B cell (primary cell): ENCODE results near the gene ZNF618. TPM values are rescaled to one million over a fixed set of nuclear protein-coding genes. Genes with fewer than 3 reads are reported as not detected.

ENCODE experiments used
- ATAC-seq: fragments of 200-7000 bp; cut with Tn5 transposase; one replicate; pipeline ENCODE4 v1.10.0; 2021; ENCODE audit warnings: low read depth, mild to moderate bottlenecking, moderate number of reproducible peaks, moderate library complexity
- CTCF ChIA-PET: fragments of 350-600 bp; sonication (Branson Sonifier 250); formaldehyde crosslinking; loops from one replicate; lab custom pipeline; 2021; ENCODE audit warnings: antibody characterized with exemption, inconsistent platforms; lab: Charles Lee
- POLR2A ChIA-PET: fragments of 350-600 bp; sonication (Branson Sonifier 250); formaldehyde crosslinking; loops from one replicate; lab custom pipeline; 2021; ENCODE audit warnings: antibody characterized with exemption; lab: Charles Lee
- DNase-seq: peaks from one replicate; pipeline ENCODE4 v3.0.0; 2013
- H2AFZ ChIP-seq: 2 replicates; pipeline ENCODE4 v1.6.1; 2012; ENCODE audit warnings: mild to moderate bottlenecking, low read depth, low read length; ENCODE audit not compliant: insufficient read depth, poor library complexity, severe bottlenecking
- H3K27ac ChIP-seq, 2 donors: 1 replicate in 1 of 2; 2 replicates in 1 of 2; pipeline ENCODE4 v1.5.1; 2012 to 2013; ENCODE audit warnings: low read length in 2 of 2, mild to moderate bottlenecking in 2 of 2, moderate library complexity in 1 of 2
- H3K27me3 ChIP-seq, 4 experiments: fragments of 200-600 bp in 1 of 4; sonication (generic) in 1 of 4; replicated peaks in 1 of 4; 1 replicate in 2 of 4; 2 replicates in 2 of 4; pipeline versions ENCODE4 v1.6.1 to v1.7.0; 2013 to 2016; ENCODE audit warnings: low read length in 3 of 4, mild to moderate bottlenecking in 2 of 4, mixed read lengths in 1 of 4, moderate library complexity in 1 of 4; ENCODE audit not compliant: insufficient read depth in 4 of 4, control insufficient read depth in 3 of 4; ENCODE audit errors: control extremely low read depth in 1 of 4
- H3K36me3 ChIP-seq, 2 experiments: replicated peaks in 1 of 2; 1 replicate in 1 of 2; 2 replicates in 1 of 2; pipeline versions ENCODE4 v1.6.1 to v1.7.1; 2013; ENCODE audit warnings: low read length in 1 of 2; ENCODE audit not compliant: insufficient read depth in 2 of 2, control insufficient read depth in 1 of 2; ENCODE audit errors: control extremely low read depth in 1 of 2, extremely low read depth in 1 of 2
- H3K4me1 ChIP-seq, 2 donors: fragments of 200-600 bp in 1 of 2; sonication (generic) in 1 of 2; 1 replicate in 1 of 2; 2 replicates in 1 of 2; pipeline versions ENCODE4 v1.5.1 to v1.6.1; 2013 to 2017; ENCODE audit warnings: low read length in 2 of 2; ENCODE audit not compliant: control insufficient read depth in 2 of 2, insufficient read depth in 2 of 2
- H3K4me2 ChIP-seq: replicated peaks from 2 replicates; pipeline ENCODE3; 2012; ENCODE audit warnings: mild to moderate bottlenecking, low read depth, low read length; ENCODE audit not compliant: poor library complexity, severe bottlenecking
- H3K4me3 ChIP-seq, 5 experiments: fragments of 200-600 bp in 1 of 5; sonication (generic) in 1 of 5; 1 replicate in 3 of 5; 2 replicates in 2 of 5; pipeline versions ENCODE4 v1.5.1 to v1.7.0; 2011 to 2016; ENCODE audit warnings: low read length in 4 of 5, mild to moderate bottlenecking in 4 of 5, low read depth in 2 of 5, control low read depth in 1 of 5, moderate library complexity in 1 of 5; ENCODE audit not compliant: insufficient read depth in 1 of 5; ENCODE audit errors: control extremely low read depth in 1 of 5, extremely low read depth in 1 of 5
- H3K79me2 ChIP-seq: fragments of 200-600 bp; sonication (generic); one replicate; pipeline ENCODE4 v1.6.0; 2016; ENCODE audit warnings: low read length; ENCODE audit not compliant: control insufficient read depth, insufficient read depth
- H3K9ac ChIP-seq: fragments of 200-600 bp; sonication (generic); 2 replicates; pipeline ENCODE4 v1.6.1; 2017; ENCODE audit warnings: mild to moderate bottlenecking, low read length, moderate library complexity
- H3K9me3 ChIP-seq, 3 donors: one replicate each; pipeline versions ENCODE4 v1.6.1 to v1.7.1; 2013; ENCODE audit warnings: low read length in 2 of 3; ENCODE audit not compliant: control insufficient read depth in 2 of 3, insufficient read depth in 1 of 3; ENCODE audit errors: control extremely low read depth in 1 of 3
- H4K20me1 ChIP-seq: 2 replicates; pipeline ENCODE4 v1.6.0; 2012; ENCODE audit warnings: mild to moderate bottlenecking, low read length; ENCODE audit not compliant: insufficient read depth, control insufficient read depth, poor library complexity, severe bottlenecking
- H3K27ac Mint-ChIP-seq: one replicate; pipeline ENCODE4 v1.8.0; 2021; ENCODE audit warnings: mixed read lengths
- H3K27me3 Mint-ChIP-seq: one replicate; pipeline ENCODE4 v1.8.0; 2021; ENCODE audit warnings: mixed read lengths
- H3K4me1 Mint-ChIP-seq: one replicate; pipeline ENCODE4 v1.8.0; 2021; ENCODE audit warnings: mixed read lengths
- H3K4me3 Mint-ChIP-seq: one replicate; pipeline ENCODE4 v1.8.0; 2021; ENCODE audit warnings: mixed read lengths
- H3K9me3 Mint-ChIP-seq: one replicate; pipeline ENCODE4 v1.8.0; 2022; ENCODE audit warnings: mixed read lengths; ENCODE audit not compliant: insufficient read depth
- CTCF ChIP-seq: fragments of 200-600 bp; IDR thresholded peaks from one replicate; pipeline ENCODE4 v1.8.0; 2022; ENCODE audit warnings: antibody characterized with exemption, mild to moderate bottlenecking
- EZH2 ChIP-seq: IDR thresholded peaks from 2 replicates; pipeline ENCODE4 v1.6.1; 2012; ENCODE audit warnings: borderline replicate concordance, low read depth, mild to moderate bottlenecking, moderate library complexity, low read length; ENCODE audit not compliant: insufficient read depth, poor library complexity, severe bottlenecking
- WGBS: methylation state at CpG from one replicate; pipeline ENCODE4 v1.1.5; 2013; ENCODE audit warnings: missing lambda C conversion rate; ENCODE audit not compliant: insufficient coverage; 5-methylcytosine and 5-hydroxymethylcytosine counted together
- intact Hi-C: fragments of 100-400 bp; cut with micrococcal nuclease; formaldehyde crosslinking; loops from one replicate; pipeline ENCODE4 v1.10.0; 2022
- polyA plus RNA-seq: library from polyadenylated mRNA; depleted of rRNA; stranded (reverse); fragments of >200 nt; gene quantifications from 2 replicates; pipeline ENCODE4 v1.2.3, GENCODE V29; 2012
- total RNA-seq, 2 donors: library from RNA; stranded (reverse); fragments of 120-200 nt in 1 of 2; gene quantifications; 1 replicate in 1 of 2; 2 replicates in 1 of 2; pipeline versions ENCODE4 v1.2.3 to v1.2.4, GENCODE V29; 2013 to 2022

Gene ZNF618
- total and polyA plus RNA-seq, 2 donors (not counting 1 experiment from before 2014, with no cell fraction given) = 1.4 to 2.5 TPM

GRCh38 chr9:114076237-114077161 lies 200.4 kb downstream of the ZNF618 start:
- intact Hi-C loops = no loop called here
- H4K20me1 ChIP-seq = no peaks in the 10 kb centered on the region
- H3K4me3 Mint-ChIP-seq = no peak overlapping the region
- H3K27ac Mint-ChIP-seq = no peak overlapping the region
- H3K79me2 ChIP-seq = no peaks in the 10 kb centered on the region
- H3K27ac ChIP-seq = no peak overlapping the region
- WGBS = 81% methylated on average over 8 of the region's 14 CpGs
- no peaks in the 10 kb centered on the region for H3K4me1 Mint-ChIP-seq
- no peaks in the 10 kb centered on the region for H3K4me1 ChIP-seq
- no peak overlapping the region for H2AFZ ChIP-seq
- no peak overlapping the region for H3K4me2 ChIP-seq
- H3K27me3 ChIP-seq = peaks cover 0 to 2% (median 0%) of the 10 kb centered on the region in 4 experiments
- H3K27me3 Mint-ChIP-seq = peaks cover 23% of the 10 kb centered on the region
- no peaks in the 10 kb centered on the region for H3K36me3 ChIP-seq
- TF ChIP-seq EZH2 (no peak), CTCF (no peak)
- ATAC-seq (no peak), DNase-seq (no peak)
- no peak overlapping the region for H3K9ac ChIP-seq
- peaks cover 0 to 5% (median 0%) of the 10 kb centered on the region in 3 donors for H3K9me3 ChIP-seq
- POLR2A ChIA-PET = no interaction called here
- H3K9me3 Mint-ChIP-seq = no peaks in the 10 kb centered on the region
- no peak overlapping the region for H3K4me3 ChIP-seq
- CTCF ChIA-PET = no interaction called here
